DLD1 (cell line): ENCODE results near the gene FAM171A1.

Source experiments
- in situ Hi-C: cut with HindIII; loops from 2 replicates; pipeline ENCODE4 v1.10.0; 2017; ENCODE audit warnings: low sequenced_read_pairs

The FAM171A1 gene

DNA sequence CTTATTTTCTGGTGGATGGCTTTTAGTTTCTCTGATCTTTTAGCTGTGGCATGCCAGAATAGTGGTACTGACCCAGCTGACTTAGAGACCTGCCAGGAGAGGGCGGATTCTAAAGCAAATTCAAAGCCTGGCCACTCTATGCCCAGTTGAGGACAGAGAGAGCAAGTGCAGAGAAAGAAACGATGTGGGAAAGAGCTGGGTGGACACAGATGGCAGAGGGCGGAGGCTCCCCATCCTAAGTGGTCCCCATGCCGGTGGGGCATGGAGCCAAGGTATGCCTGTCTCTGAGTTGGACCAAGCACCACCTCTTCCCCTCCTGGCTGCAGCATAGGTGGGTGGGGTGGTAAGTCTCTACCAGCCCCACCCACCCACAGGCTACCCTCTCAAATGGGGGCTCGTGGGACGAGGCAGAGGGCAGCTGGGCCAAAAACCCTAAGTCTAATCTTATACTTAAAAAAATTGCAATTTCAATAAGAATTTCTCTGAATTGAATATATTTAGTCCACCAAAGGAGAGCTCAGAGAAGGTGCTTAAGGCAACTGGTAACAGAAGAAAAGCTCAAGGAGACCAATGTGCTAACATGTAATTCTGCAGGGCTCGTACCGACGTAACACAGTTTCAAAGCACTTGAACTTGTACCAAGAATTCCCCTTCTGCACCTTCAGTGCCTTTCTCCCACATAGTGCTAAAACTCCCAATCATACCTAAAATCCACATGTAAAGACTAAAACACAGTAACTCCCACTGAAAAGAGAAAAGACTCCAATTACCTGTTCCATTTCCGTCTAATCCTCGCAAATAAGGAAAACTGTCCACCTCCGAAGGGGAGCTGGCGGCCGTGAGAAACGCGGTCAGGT lies 116.9 kb downstream of the FAM171A1 start:
- in situ Hi-C loops, result no loop called here

DNA sequence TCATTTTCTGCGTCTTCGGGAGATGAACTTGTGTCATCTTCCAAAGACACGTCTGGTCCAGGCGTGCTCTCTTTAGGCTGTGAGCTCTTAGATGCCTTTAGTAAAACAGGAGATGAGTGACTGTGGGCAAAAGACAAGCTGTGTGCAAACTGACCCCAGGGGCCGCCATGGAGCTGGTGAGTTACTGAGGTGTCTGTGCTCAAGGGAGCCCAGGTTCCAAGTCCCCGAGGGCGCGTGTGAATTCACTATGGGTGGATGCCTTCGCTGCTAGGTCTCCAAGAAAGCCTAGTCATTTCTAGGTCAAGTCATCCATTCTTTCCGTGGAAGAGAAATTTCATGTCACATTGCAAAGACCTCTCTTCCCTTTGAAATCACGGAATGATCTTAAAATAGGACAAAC lies 118.7 kb downstream of the FAM171A1 start:
- in situ Hi-C loops, result no loop called here

DNA sequence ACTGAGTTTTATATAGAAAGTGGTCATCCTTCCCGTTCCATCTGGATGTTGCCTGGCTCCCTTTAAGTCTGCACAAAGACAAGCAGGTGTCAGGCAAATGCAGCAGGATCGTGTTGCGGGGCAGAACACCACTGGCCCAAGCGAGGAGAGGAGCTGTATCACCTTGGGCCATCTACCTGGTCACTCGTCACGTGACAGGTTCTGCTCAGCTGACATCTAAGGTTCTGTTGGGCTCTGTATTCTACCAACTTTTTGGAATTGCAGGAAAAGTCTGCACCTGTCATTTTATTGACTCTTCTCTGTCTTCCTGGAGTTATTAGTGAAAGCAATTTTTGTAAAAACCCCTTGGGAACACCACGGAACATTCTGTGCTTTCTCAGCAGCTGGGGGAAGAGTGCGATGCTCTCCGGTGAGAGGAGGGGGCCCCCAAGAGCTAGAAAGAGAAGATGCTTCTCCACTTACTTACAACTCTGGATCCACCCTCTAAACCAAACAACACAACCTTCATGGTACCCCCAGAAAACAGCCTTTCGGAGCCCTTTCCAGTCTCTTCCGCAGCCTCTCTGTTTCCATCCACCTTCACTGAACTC lies 119.2 kb downstream of the FAM171A1 start:
- in situ Hi-C loops, result no loop called here

DNA sequence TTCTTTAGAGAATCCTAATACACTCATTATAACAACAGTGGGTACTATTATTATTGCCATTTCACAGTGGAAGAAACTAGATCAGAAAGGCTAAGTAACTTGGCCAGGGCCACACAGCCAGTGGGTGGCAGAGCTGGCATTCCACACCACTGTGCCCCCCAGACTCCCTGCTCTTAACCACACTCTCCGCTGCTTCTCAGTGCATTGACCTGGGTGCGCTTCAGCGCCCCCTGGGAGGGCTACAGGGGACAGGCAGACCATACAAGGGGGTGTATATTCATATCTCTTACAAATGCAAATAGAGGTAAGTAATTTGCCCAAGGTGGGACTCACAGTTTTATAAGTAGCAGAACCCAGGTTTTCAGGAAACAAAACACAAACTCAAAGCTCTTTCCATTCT lies 125.6 kb downstream of the FAM171A1 start:
- in situ Hi-C loops, result no loop called here

GRCh38 chr10:15244635-15245197 lies 126.4 kb downstream of the FAM171A1 start:
- in situ Hi-C loops, result no loop called here

DNA sequence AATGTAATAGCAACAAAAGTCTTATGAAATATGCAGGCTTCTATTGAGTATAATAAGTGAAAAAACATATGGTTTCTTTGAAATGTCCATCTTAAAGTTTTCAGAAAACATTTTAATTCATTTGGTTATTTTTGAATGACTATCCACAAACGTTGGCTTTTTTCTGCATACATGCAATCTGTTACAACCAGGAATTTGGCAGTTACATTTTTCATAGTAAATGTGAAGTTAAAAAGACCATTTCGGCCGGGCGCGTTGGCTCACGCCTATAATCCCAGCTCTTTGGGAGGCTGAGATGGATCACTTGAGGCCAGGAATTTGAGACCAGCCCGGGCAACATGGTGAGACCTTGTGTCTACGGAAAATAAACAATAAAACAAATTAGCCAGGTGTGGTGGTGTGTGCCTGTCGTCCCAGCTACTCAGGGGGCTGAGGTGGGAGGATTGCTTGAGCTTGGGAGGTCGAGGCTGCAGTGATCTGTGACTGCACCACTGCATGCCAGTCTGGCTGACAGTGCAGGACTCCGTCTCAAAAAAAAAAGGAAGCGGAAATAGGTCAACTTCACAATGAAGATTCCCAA lies 128.7 kb downstream of the FAM171A1 start:
- in situ Hi-C loops, result no loop called here

- in situ Hi-C loops, result no loop called here
These were observed 129.8 kb downstream of the FAM171A1 start for GRCh38 chr10:15241306-15241705.

DNA sequence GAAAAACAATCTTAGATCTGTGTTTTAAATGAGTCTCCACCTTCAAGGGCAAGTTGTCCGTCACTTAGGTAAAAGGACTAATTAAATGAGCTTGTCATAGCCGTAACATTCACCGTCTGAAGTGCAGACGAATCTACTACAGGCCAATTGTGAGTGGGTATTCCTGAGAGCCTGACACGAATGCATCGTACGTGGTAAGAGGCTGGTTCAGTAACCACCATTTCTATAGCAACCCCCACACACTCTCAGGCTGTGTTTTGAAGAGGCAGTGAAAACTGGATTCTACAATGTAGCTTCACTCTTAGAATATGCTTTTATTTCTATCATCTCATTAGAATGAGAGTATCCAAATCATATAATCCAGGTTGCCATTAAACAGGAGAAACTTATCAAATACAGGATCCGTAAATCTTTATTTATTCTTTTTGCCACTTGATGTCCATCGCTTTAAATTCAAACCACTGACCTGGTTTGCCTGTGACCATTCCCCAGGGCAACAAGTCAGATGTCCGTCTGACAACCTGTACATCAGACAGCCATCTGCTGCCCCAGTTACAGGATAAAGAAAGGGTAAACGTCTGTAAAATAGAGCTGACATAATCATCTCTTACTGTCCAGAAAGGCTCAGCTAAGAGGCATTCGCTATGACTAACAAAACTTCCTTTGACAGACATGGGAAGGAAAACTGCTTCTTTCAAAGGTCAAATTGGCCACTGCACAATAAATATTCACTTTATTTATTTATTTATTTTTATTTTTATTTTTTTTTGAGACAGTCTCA lies 132.3 kb downstream of the FAM171A1 start:
- in situ Hi-C loops, result no loop called here

DNA sequence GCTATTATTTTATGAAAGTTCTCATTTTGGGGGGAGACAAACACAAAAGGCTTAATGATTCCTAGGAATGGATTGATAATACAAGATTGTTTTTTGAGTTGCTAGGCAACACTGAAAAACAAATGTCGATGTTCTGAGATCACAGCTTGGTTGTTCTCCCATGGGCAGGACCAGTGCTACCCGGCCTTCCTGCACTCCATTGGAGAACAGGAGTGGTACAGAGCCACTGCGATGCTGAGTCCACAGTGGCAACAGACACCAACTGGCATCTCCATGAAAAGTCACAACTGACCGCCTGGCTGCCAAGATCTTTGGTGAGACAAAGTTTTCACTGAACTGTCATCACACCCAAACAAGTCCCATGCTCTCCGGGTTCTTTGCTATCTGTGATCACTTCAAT lies 133.7 kb downstream of the FAM171A1 start:
- in situ Hi-C loops, result no loop called here

DNA sequence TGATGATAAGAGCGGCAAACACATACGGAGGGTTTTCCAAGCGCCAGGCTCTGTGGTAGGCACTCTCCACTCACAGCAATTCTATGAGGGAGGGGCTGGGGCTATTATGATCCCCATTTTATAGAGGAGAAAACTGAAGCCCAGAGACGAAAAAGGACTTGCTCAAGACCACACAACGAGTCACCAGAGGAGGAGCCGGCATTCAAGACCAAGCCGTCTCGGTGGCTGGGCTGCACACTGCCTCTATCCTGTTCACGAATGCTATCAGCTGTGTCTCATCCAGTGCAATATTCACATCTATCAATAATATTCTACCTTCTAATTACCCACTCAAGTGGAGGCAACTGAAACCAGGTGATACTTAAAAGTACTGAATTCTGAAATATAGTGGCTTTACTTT lies 134.7 kb downstream of the FAM171A1 start:
- in situ Hi-C loops, result no loop called here

DNA sequence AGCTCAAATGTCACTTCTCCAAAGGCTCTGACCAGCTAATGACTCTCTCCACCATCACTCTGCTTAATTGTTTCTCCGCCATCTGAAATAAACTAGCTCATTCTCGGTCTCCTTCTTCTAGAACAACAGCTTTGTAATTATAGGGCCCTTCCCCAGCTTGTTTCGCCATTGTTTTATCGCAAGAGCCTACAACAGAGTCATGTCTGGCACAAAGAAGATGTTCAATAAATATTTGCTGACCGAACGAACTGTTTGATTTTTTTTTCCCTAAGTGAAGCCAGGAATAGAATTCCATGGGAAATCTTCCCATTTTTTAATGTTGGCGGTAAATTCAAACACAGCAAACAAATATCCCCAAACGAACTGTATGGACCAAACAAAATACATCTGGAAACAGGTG lies 138.8 kb downstream of the FAM171A1 start:
- in situ Hi-C loops, result no loop called here

DNA sequence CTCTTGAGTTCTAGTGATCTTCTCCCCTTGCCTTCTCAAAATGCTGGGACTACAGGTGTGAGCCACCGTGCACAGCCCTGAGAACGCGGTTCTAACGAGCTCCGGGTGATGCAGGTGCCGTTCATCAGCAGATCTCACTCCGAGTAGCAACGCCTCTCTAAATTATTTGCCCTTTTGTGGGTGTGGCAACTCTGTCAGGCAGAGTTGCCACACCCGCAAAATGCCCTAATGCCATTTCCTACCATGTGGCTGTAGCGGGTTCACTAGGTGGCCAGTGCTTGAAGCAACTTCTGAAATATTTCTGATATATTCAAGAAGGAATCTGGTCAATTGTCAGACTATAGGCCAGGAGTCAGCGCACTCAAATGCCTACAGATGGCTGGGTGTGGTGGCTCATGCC lies 139.7 kb downstream of the FAM171A1 start:
- in situ Hi-C loops, result no loop called here

DNA sequence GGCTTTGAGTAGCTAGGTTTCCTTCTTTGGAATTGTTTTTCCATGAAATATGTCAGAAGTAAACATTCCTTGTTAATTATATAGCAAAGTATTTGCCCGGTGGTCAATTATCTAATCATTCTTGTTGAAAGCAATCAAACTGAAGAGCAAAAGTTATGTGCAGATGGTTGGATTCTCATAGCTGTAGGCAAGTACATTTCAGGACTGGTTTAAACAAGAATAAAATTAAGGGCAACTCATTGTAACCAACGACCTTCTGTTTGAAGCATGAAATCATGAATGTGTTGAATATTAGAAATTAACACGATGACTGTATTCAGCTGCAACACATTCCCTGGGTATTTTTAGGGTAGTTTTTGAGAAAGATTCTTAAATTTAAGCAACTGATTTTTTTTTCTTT lies 140.8 kb downstream of the FAM171A1 start:
- in situ Hi-C loops, result no loop called here

DNA sequence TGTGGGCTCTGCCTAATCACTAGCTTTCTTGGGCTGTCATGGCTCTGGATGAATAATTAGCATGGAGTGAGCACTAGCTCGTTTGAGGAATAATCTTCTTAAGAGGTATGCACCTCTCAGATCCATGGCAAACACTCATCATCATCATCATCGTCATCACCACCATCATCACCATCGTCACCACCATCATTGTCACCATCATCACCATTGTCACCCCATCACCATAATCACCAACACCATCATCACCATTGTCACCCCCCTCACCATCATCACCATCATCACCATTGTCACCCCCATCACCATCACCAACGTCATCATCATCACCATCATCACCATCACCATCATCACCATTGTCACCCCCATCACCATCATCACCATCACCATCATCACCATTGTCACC lies 141.8 kb downstream of the FAM171A1 start:
- in situ Hi-C loops, result no loop called here

DNA sequence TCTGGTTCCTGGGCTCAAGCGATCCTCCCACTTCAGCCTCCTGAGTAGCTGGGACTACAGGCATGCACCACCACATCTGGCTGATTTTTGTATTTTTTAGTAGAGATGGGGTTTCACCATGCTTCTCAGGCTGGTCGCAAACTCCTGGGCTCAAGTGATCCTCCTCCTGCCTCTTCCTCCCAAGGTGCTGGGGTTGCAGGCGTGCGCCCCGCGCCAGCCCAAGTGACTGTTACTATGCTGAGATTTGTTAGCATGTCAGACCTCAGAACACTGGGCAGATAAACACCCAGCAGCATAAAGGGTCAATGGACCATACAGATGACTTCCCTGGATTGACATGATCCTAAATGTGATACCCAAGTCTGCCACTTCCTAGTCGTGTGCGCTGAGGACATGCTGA lies 142.7 kb downstream of the FAM171A1 start:
- in situ Hi-C loops, result no loop called here

- in situ Hi-C loops, result no loop called here
These were observed 143.3 kb downstream of the FAM171A1 start for GRCh38 chr10:15227611-15228372.

DNA sequence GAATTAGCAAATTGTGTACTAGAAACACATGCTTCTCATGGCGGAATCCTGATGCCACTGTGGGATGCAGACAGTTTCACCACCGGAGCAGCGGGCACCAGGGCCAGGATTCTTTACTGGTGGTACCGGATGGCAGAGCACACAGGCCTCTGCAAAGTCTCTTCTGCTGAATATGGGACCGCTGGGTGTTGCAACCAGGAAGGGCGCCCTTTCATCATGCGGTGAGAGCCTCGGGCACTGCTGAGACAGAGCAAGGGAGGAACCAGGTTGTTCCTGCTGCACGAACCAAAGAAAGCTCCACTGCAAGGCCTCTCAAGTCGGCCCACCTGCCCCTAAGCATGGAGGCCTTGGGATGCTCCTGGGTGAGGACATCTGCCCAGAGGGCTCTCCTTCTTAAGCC lies 145.6 kb downstream of the FAM171A1 start:
- in situ Hi-C loops, result no loop called here

DNA sequence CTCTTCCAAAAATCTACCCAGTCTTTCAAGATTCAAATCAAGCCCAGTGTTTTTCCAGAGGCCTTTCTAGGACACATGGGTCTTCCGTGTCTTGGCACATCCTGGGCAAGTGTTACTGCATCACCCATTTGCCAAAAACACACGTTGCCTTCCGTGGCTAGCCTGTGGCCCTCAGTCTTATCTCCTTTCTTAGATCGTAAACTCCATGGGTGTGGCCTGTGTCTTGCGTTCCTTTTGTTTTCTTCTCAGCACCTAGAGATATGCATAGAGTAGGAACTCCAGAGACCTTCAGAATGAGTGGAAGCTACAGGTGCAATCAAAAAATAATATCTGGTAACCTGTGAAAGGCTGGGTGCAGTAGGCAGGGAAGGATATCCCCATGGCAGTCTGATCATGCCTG lies 146.1 kb downstream of the FAM171A1 start:
- in situ Hi-C loops, result no loop called here

GRCh38 chr10:15223174-15223573 lies 147.9 kb downstream of the FAM171A1 start:
- in situ Hi-C loops, result no loop called here

GRCh38 chr10:15222511-15222910 lies 148.6 kb downstream of the FAM171A1 start:
- in situ Hi-C loops, result no loop called here
